GM23248 (cell line): ENCODE data around the gene IL17RC.

Experiments used
- EZH2 ChIP-seq: fragments of 200-600 bp; sonication (generic); IDR thresholded peaks from 2 replicates; pipeline ENCODE4 v1.6.1; 2018; ENCODE audit warnings: antibody characterized with exemption, mild to moderate bottlenecking; ENCODE audit not compliant: insufficient read depth, poor library complexity, severe bottlenecking
- EZH2phosphoT487 ChIP-seq: fragments of 200-600 bp; sonication (generic); IDR thresholded peaks from 2 replicates; pipeline ENCODE4 v1.6.1; 2018; ENCODE audit warnings: antibody characterized with exemption, moderate library complexity, mild to moderate bottlenecking, low read depth; ENCODE audit not compliant: insufficient read depth

- no peak for TF ChIP-seq EZH2
- no peak for TF ChIP-seq EZH2phosphoT487
These were observed 558 bp upstream of the IL17RC start for GRCh38 chr3:9916346-9916733.
